Astrocyte (in vitro differentiated cells and primary cell): Measurements from ENCODE around the gene AP5Z1. TPM values are rescaled to one million over a fixed set of nuclear protein-coding genes. Genes with fewer than 3 reads are reported as not detected.

ENCODE experiments used
- DNase-seq: peaks from one replicate; pipeline ENCODE4 v3.0.0-alpha.2; 2010; ENCODE audit warnings: low read depth
- FAIRE-seq: peaks from 2 replicates; lab custom pipeline; 2011; peaks lifted over from hg19 to GRCh38; lab: Jason Lieb, UNC
- H2AFZ ChIP-seq: 2 replicates; pipeline ENCODE4 v1.6.0; 2012; ENCODE audit warnings: low read depth, low read length, inconsistent platforms
- H3K27ac ChIP-seq: 2 replicates; pipeline ENCODE4 v1.5.1; 2011; ENCODE audit warnings: low read depth, low read length, inconsistent platforms
- H3K27me3 ChIP-seq: 2 replicates; pipeline ENCODE4 v1.6.0; 2011; ENCODE audit warnings: low read length, inconsistent platforms; ENCODE audit not compliant: insufficient read depth
- H3K36me3 ChIP-seq: 2 replicates; pipeline ENCODE4 v1.5.1; 2011; ENCODE audit warnings: low read length, inconsistent platforms; ENCODE audit not compliant: insufficient read depth
- H3K4me1 ChIP-seq: 2 replicates; pipeline ENCODE4 v1.5.1; 2011; ENCODE audit warnings: low read length, inconsistent platforms; ENCODE audit not compliant: insufficient read depth
- H3K4me2 ChIP-seq: 2 replicates; pipeline ENCODE4 v1.6.0; 2012; ENCODE audit warnings: low read length, inconsistent platforms
- H3K4me3 ChIP-seq: 2 replicates; pipeline ENCODE4 v1.5.1; 2011; ENCODE audit warnings: low read depth, mild to moderate bottlenecking, low read length, inconsistent platforms; ENCODE audit not compliant: insufficient read depth
- H3K79me2 ChIP-seq: 2 replicates; pipeline ENCODE4 v1.6.0; 2012; ENCODE audit warnings: mild to moderate bottlenecking, low read length, inconsistent platforms; ENCODE audit not compliant: insufficient read depth
- H3K9ac ChIP-seq: 2 replicates; pipeline ENCODE4 v1.6.0; 2012; ENCODE audit warnings: mild to moderate bottlenecking, low read length, inconsistent platforms
- H3K9me3 ChIP-seq: 2 replicates; pipeline ENCODE4 v1.5.1; 2012; ENCODE audit warnings: low read depth, mild to moderate bottlenecking, low read length, inconsistent platforms; ENCODE audit not compliant: insufficient read depth
- H4K20me1 ChIP-seq: 2 replicates; pipeline ENCODE4 v1.6.0; 2012; ENCODE audit warnings: low read length, inconsistent platforms; ENCODE audit not compliant: insufficient read depth
- H3K27ac Mint-ChIP-seq: one replicate; pipeline ENCODE4 v1.8.0; 2021; ENCODE audit warnings: mild to moderate bottlenecking, mixed read lengths; ENCODE audit not compliant: unreplicated experiment
- H3K27me3 Mint-ChIP-seq: one replicate; pipeline ENCODE4 v1.8.0; 2021; ENCODE audit warnings: low read depth, mixed read lengths; ENCODE audit not compliant: unreplicated experiment
- H3K36me3 Mint-ChIP-seq: one replicate; pipeline ENCODE4 v1.8.0; 2021; ENCODE audit warnings: low read depth, mixed read lengths; ENCODE audit not compliant: unreplicated experiment
- H3K4me1 Mint-ChIP-seq: one replicate; pipeline ENCODE4 v1.8.0; 2021; ENCODE audit warnings: low read depth, mixed read lengths; ENCODE audit not compliant: unreplicated experiment
- H3K4me3 Mint-ChIP-seq: one replicate; pipeline ENCODE4 v1.8.0; 2021; ENCODE audit warnings: mild to moderate bottlenecking, moderate library complexity, mixed read lengths; ENCODE audit not compliant: unreplicated experiment
- H3K9me3 Mint-ChIP-seq: one replicate; pipeline ENCODE4 v1.8.0; 2021; ENCODE audit warnings: mild to moderate bottlenecking, mixed read lengths; ENCODE audit not compliant: unreplicated experiment
- EZH2 ChIP-seq: IDR thresholded peaks from 2 replicates; pipeline ENCODE4 v1.6.1; 2012; ENCODE audit warnings: mild to moderate bottlenecking, low read length, inconsistent platforms; ENCODE audit not compliant: insufficient read depth
- total RNA-seq: library from RNA; stranded (reverse); gene quantifications from 2 replicates; pipeline ENCODE4 v1.2.1, GENCODE V29; 2021
- TF ChIP-seq, protein P1 (sequence below): IDR thresholded peaks from 2 replicates; pipeline ENCODE4 v1.5.1; 2011; ENCODE audit warnings: low read depth, mild to moderate bottlenecking, inconsistent platforms, low read length, moderate library complexity; ENCODE audit not compliant: insufficient read depth

Gene AP5Z1
- total RNA-seq, 1 donor from 2014 or later, result 75.6 TPM

DNA sequence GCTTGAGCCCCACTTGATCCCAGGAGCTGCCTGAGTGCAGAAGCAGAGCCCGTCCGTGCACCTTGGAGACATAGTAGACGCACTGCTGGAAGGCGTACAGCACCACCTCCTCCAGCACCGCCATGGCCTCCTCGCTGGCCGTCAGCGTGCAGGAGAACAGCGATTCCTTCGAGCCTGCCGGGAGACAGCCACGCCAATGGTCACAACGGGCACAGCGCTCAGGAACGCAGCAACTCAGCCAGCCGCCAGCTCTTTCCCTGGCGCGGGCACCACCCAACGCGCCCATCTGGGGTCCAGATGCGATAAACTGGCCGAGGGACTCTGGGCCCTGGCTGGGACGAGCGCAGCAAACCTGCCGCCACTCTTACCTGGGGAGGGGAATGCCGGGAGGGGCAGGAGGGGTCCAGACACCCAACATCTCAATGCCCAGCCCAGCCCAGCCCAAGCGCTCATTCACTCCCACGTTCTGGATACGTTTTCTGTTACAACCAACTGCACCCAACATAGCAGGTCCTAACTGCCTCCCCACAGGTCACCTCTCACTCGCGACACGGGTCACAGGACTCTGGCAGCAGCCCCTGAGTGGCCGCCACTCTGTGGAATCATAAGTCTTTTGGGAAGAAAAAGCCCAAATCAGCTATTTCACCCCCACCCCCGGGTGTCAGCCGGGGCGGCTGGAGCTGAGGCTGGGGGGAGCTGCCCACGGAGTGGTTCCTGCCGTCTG, 41.9 kb downstream of the AP5Z1 start:
- Mint-ChIP-seq H3K4me1 (no peaks in the 10 kb centered on the region), H3K9me3 (peaks cover 12% of the 10 kb centered on the region), H3K27ac (no peak overlapping the region), H3K27me3 (peaks cover 29% of the 10 kb centered on the region), H3K36me3 (peaks cover 2% of the 10 kb centered on the region), H3K4me3 (no peak overlapping the region)
- Histone ChIP-seq H3K4me3 (no peak overlapping the region), H3K9ac (no peak overlapping the region), H3K27ac (no peak overlapping the region), H3K4me2 (no peak overlapping the region), H3K9me3 (no peaks in the 10 kb centered on the region), H3K79me2 (no peaks in the 10 kb centered on the region), H3K36me3 (no peaks in the 10 kb centered on the region), H2AFZ (no peak overlapping the region), H3K4me1 (no peaks in the 10 kb centered on the region), H4K20me1 (no peaks in the 10 kb centered on the region), H3K27me3 (no peaks in the 10 kb centered on the region)
- no peak for FAIRE-seq
- TF ChIP-seq EZH2, result no peak
- TF ChIP-seq, protein P1, sequence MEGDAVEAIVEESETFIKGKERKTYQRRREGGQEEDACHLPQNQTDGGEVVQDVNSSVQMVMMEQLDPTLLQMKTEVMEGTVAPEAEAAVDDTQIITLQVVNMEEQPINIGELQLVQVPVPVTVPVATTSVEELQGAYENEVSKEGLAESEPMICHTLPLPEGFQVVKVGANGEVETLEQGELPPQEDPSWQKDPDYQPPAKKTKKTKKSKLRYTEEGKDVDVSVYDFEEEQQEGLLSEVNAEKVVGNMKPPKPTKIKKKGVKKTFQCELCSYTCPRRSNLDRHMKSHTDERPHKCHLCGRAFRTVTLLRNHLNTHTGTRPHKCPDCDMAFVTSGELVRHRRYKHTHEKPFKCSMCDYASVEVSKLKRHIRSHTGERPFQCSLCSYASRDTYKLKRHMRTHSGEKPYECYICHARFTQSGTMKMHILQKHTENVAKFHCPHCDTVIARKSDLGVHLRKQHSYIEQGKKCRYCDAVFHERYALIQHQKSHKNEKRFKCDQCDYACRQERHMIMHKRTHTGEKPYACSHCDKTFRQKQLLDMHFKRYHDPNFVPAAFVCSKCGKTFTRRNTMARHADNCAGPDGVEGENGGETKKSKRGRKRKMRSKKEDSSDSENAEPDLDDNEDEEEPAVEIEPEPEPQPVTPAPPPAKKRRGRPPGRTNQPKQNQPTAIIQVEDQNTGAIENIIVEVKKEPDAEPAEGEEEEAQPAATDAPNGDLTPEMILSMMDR, result no peak
- DNase-seq, result no peak

DNA sequence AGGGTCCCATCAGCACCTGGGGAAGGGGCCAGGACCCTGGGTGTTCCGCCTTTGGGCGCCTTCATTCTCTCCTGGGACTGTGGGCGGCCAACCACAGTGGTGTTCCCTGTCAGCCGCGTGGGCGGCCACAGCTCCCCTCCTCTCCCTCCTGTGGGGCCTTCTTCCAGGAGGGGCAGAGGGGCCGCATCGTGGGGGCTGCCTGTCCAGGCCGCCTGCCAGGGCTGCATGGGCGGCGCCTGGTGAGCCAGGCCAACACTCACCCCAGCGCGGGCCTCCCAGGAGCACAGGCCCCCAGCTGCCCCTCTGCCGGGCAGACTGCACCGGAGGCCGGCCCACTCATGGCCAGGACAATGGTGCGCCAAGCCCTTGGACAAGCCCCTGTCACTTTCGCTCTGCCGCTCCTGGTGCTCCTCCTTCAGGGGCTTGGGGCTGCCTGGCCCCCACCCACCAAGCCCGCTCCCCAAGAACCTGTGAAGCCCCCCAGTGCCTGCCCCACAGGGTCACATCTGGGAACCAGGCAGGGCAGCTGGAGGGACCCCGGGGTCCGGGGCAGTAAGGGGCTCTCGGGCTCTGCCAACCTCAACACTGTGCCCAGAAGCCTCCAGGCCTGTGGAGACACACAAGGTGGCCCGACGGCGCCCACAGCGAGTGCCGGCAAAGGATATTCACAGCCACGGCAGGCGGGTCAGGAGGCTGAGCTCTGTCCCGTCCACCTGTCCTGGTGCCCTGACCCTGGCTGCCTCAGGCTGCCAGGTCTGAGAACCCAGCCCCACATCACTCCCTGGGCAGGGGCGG, 42.8 kb downstream of the AP5Z1 start:
- Histone ChIP-seq H3K9me3 (no peaks in the 10 kb centered on the region), H3K27me3 (no peaks in the 10 kb centered on the region), H4K20me1 (no peaks in the 10 kb centered on the region), H3K4me2 (no peak overlapping the region), H2AFZ (no peak overlapping the region), H3K9ac (no peak overlapping the region), H3K4me1 (no peaks in the 10 kb centered on the region), H3K4me3 (no peak overlapping the region), H3K79me2 (no peaks in the 10 kb centered on the region), H3K27ac (no peak overlapping the region), H3K36me3 (no peaks in the 10 kb centered on the region)
- TF ChIP-seq, protein P1, result no peak
- H3K9me3 Mint-ChIP-seq, result peaks cover 5% of the 10 kb centered on the region
- FAIRE-seq (no peak), DNase-seq (no peak)
- H3K4me1 Mint-ChIP-seq, result no peaks in the 10 kb centered on the region
- H3K36me3 Mint-ChIP-seq, result no peaks in the 10 kb centered on the region
- no peak overlapping the region for H3K27ac Mint-ChIP-seq
- H3K4me3 Mint-ChIP-seq, result no peak overlapping the region
- peaks cover 30% of the 10 kb centered on the region for H3K27me3 Mint-ChIP-seq
